Endothelial cell (in vitro differentiated cells): ENCODE measurements around the gene DNAH10. TPM values are rescaled to one million over a fixed set of nuclear protein-coding genes. Genes with fewer than 3 reads are reported as not detected.

Source experiments
- total RNA-seq: library from RNA; stranded (reverse); fragmentation: NEBNext Ultra II Directional; extraction: Animal tissue kit (Norgen Biotek cat#: 25700); gene quantifications from one replicate; pipeline ENCODE4 v1.2.1, GENCODE V29; 2021; ENCODE audit not compliant: unreplicated experiment

The DNAH10 gene
- total RNA-seq, 1 donor from 2014 or later: 1.2 TPM

Other genes with a start within 250 kb of the DNAH10 start
- 19.8 TPM for gene RILPL1, start 228.6 kb upstream of the DNAH10 start, total RNA-seq
- 167 TPM for gene TMED2, start 177.7 kb upstream of the DNAH10 start, total RNA-seq
- 16.8 TPM for gene DDX55, start 160.2 kb upstream of the DNAH10 start, total RNA-seq
- gene EIF2B1, start 128.6 kb upstream of the DNAH10 start, total RNA-seq: 52.0 TPM
- gene GTF2H3, start 128.5 kb upstream of the DNAH10 start, total RNA-seq: 23.1 TPM
- gene TCTN2, start 91.2 kb upstream of the DNAH10 start, total RNA-seq: 11.3 TPM
- gene ATP6V0A2, start 49.9 kb upstream of the DNAH10 start, total RNA-seq: 52.4 TPM
- gene CCDC92, start 210.5 kb downstream of the DNAH10 start, total RNA-seq: 25.0 TPM
- 119 TPM for gene ZNF664, start 210.9 kb downstream of the DNAH10 start, total RNA-seq